MM.1S (cell line): ENCODE data around the gene BLOC1S3.

Experiments
- EZH2 ChIP-seq: fragments of 300-600 bp; sonication (generic); optimal IDR thresholded peaks from 2 replicates; pipeline ENCODE3; 2017; ENCODE audit warnings: low read depth, mild to moderate bottlenecking, antibody characterized with exemption, low read length, mixed read lengths
- EZH2phosphoT487 ChIP-seq: fragments of 300-600 bp; sonication (generic); IDR thresholded peaks from 2 replicates; pipeline ENCODE4 v1.6.1; 2018; ENCODE audit warnings: antibody characterized with exemption, low read length
- TF ChIP-seq, protein P1 (sequence below): fragments of 300-600 bp; sonication (generic); IDR thresholded peaks from 2 replicates; pipeline ENCODE4 v1.5.1; 2016; ENCODE audit warnings: antibody characterized with exemption, low read length, mixed read lengths

DNA sequence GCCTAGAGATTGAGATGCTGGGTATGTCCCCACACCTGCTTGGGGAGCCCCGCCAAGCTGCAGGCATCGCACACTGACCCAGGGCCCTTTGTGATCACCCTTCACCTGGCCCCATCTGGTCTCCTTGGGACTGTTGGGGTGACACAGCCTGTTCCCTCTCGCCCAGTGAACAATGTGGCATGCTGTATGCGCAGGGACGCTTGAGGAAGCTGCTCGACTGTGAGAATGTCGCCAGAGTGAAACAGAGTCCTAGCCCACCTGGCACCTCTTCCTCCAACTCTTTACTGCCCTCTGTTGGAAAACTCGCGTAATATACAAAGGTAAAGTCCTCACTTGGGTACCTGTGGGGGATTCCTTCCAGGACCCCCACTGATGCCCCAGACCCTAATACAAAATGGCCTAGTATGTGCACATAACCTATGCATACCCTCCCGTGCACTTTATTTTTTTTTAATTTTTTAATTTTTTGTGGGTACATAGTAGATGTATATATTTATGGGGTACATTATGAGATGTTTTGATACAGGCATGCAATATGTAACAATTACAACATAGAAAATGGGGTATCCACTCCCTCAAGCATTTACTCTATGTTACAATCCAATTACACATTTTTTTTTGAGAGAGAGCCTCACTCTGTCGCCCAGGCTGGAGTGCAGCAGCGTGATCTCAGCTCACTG lies 9.0 kb downstream of the BLOC1S3 start:
- TF ChIP-seq, protein P1, sequence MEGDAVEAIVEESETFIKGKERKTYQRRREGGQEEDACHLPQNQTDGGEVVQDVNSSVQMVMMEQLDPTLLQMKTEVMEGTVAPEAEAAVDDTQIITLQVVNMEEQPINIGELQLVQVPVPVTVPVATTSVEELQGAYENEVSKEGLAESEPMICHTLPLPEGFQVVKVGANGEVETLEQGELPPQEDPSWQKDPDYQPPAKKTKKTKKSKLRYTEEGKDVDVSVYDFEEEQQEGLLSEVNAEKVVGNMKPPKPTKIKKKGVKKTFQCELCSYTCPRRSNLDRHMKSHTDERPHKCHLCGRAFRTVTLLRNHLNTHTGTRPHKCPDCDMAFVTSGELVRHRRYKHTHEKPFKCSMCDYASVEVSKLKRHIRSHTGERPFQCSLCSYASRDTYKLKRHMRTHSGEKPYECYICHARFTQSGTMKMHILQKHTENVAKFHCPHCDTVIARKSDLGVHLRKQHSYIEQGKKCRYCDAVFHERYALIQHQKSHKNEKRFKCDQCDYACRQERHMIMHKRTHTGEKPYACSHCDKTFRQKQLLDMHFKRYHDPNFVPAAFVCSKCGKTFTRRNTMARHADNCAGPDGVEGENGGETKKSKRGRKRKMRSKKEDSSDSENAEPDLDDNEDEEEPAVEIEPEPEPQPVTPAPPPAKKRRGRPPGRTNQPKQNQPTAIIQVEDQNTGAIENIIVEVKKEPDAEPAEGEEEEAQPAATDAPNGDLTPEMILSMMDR = peak; percentile 68
- TF ChIP-seq EZH2 (no peak), EZH2phosphoT487 (no peak)
